IPS DF 6.9 (cell line): ENCODE data around the gene CMIP.

Experiments
- DNase-seq: peaks from one replicate; pipeline ENCODE4 v3.0.0-alpha.2; 2013; ENCODE audit warnings: low read depth, low spot score
- H3K27ac ChIP-seq: one replicate; pipeline ENCODE4 v1.5.1; 2013; ENCODE audit warnings: low read length, control low read depth
- H3K27me3 ChIP-seq: 2 replicates; pipeline ENCODE4 v1.6.1; 2013; ENCODE audit warnings: mild to moderate bottlenecking, low read length; ENCODE audit not compliant: control insufficient read depth, insufficient read depth
- H3K36me3 ChIP-seq: 2 replicates; pipeline ENCODE4 v1.6.1; 2013; ENCODE audit warnings: low read length; ENCODE audit not compliant: control insufficient read depth, insufficient read depth
- H3K4me1 ChIP-seq: 2 replicates; pipeline ENCODE4 v1.6.1; 2013; ENCODE audit warnings: low read length; ENCODE audit not compliant: control insufficient read depth, insufficient read depth
- H3K4me3 ChIP-seq: 2 replicates; pipeline ENCODE4 v1.5.1; 2013; ENCODE audit warnings: mild to moderate bottlenecking, low read length
- H3K9me3 ChIP-seq: 2 replicates; pipeline ENCODE4 v1.6.1; 2013; ENCODE audit warnings: low read length, inconsistent platforms; ENCODE audit not compliant: control insufficient read depth, insufficient read depth
- WGBS: extraction: QIAGEN DNeasy Blood & Tissue Kit; methylation state at CpG from one replicate; pipeline ENCODE4 v1.1.7; 2013; ENCODE audit warnings: mixed read lengths, missing lambda C conversion rate; ENCODE audit not compliant: insufficient read length, insufficient coverage; 5-methylcytosine and 5-hydroxymethylcytosine counted together

Gene CMIP

GRCh38 chr16:81496321-81496720 is 51.7 kb downstream of the CMIP start:
- WGBS: no CpG with 5 or more reads among the region's 7 CpGs
- Histone ChIP-seq H3K27ac (no peak overlapping the region), H3K36me3 (no peaks in the 10 kb centered on the region), H3K27me3 (no peaks in the 10 kb centered on the region), H3K4me3 (no peak overlapping the region), H3K4me1 (peaks cover 6% of the 10 kb centered on the region), H3K9me3 (no peaks in the 10 kb centered on the region)
- no peak for DNase-seq

- no CpG with 5 or more reads among the region's 6 CpGs for WGBS
- H3K4me1 ChIP-seq: peaks cover 6% of the 10 kb centered on the region
- H3K36me3 ChIP-seq: no peaks in the 10 kb centered on the region
- H3K27ac ChIP-seq: no peak overlapping the region
- no peak for DNase-seq
- no peaks in the 10 kb centered on the region for H3K27me3 ChIP-seq
- H3K4me3 ChIP-seq: no peak overlapping the region
- H3K9me3 ChIP-seq: no peaks in the 10 kb centered on the region
Measured at GRCh38 chr16:81496742-81497141, 52.1 kb downstream of the CMIP start.

DNA sequence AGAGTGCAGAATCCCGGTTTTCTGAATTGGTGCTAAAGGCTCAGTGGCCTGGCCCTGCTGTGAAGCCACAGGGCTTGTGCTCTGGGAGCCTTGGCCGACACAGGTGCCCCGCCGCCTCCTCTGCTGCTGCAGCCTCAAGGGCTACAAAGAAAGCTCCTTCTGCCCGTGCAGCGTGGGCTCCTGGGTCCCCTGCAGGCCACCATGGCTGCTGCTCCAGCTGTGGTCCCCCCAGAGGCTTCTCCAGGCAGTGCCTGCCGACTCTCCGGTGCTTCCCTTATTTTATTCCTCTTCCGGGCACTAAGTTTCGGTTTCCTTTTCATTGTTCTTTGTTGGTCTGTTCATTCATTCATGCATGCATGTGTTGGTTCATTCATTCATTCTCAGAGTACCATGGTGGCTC is 53.1 kb downstream of the CMIP start:
- peaks cover 4% of the 10 kb centered on the region for H3K4me1 ChIP-seq
- H3K27me3 ChIP-seq: no peaks in the 10 kb centered on the region
- H3K9me3 ChIP-seq: no peaks in the 10 kb centered on the region
- H3K27ac ChIP-seq: no peak overlapping the region
- WGBS: no CpG with 5 or more reads among the region's 10 CpGs
- H3K4me3 ChIP-seq: no peak overlapping the region
- DNase-seq: no peak
- no peaks in the 10 kb centered on the region for H3K36me3 ChIP-seq

GRCh38 chr16:81498351-81498750 is 53.7 kb downstream of the CMIP start:
- Histone ChIP-seq H3K4me1 (peaks cover 3% of the 10 kb centered on the region), H3K9me3 (no peaks in the 10 kb centered on the region), H3K4me3 (no peak overlapping the region), H3K27ac (no peak overlapping the region), H3K27me3 (no peaks in the 10 kb centered on the region), H3K36me3 (no peaks in the 10 kb centered on the region)
- DNase-seq: no peak
- WGBS: no CpG with 5 or more reads among the region's 11 CpGs

DNA sequence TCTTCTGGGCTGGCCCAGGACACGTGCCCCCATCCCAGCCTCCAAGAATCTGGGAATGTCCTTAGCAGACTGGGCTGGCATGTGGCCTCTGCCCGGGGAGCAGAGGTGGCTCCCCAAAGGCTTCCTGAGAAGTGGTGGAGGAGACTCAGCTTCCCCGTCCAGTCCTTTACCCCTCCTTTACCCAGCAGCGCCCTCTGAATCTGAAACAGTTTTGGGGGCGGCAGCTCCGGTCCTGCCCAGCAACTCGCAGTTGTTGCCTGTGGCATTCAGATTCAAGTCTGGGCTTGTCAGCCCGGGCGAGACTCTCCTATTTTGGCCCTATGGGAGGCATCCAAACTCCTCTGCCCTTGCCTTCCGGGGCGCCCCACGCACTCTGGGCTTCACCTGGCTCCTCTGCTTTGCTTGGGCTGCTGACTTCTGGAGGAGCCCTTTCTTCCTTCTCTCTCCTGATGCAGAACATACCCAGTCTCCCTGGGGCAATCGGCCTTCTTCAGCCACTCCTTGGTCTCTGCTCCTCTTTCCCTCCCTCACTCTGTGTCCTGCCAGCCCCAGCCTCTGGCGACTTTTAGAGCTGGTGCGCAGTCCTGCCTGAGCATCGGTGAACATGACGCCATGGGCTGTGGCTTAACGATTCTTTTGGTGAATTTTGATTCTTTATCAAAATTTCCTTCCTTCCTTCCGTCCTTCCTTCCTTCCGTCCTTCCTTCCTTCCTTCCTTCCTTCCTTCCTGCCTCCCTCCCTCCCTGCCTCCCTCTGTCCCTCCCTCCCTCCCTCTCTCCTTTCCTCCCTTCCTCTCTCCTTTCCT is 55.2 kb downstream of the CMIP start:
- Histone ChIP-seq H3K36me3 (no peaks in the 10 kb centered on the region), H3K27me3 (no peaks in the 10 kb centered on the region), H3K9me3 (no peaks in the 10 kb centered on the region), H3K4me1 (peaks cover 1% of the 10 kb centered on the region; the same call in 1 of the 2 replicates), H3K27ac (no peak overlapping the region), H3K4me3 (no peak overlapping the region)
- no peak for DNase-seq
- 100% methylated on average over 2 of the region's 20 CpGs for WGBS

- peaks cover 1% of the 10 kb centered on the region; the same call in 1 of the 2 replicates for H3K4me1 ChIP-seq
- no peak overlapping the region for H3K4me3 ChIP-seq
- no peak for DNase-seq
- H3K9me3 ChIP-seq: no peaks in the 10 kb centered on the region
- H3K36me3 ChIP-seq: no peaks in the 10 kb centered on the region
- no peak overlapping the region for H3K27ac ChIP-seq
- WGBS: no CpG with 5 or more reads among the region's 17 CpGs
- H3K27me3 ChIP-seq: no peaks in the 10 kb centered on the region
Measured at GRCh38 chr16:81500833-81501521, 56.4 kb downstream of the CMIP start.

DNA sequence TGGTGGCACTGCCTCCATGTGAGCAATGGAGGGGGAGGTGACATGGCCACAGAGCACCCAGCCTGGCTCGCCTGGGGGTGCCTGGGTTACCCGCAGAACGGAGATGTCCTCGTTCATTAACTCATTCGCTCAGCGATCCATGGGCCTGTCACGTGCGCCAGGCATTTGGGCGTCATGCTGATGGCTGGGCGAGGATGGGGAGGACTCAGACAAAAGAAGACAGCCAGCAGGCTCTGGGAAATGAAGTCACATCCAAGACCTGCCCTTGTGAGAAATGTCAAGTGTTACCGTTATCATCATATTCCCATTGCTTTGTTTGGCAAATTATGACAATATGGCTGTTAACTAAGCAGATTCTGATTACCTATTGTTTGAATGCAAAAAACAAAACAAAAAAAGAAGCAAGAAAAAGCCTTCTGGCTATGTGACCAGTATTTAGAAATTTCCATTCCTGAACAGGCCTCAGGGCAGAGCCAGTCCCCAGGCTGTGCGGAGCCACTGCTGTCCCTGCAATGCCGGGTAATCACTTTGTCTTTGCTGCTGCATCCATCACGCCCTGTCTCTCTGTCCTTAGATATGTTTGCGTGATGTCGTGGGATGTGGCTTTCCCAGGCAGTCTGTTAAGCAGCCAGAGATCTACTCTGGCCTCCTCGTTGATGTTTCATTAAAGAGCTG is 57.9 kb downstream of the CMIP start:
- Histone ChIP-seq H3K36me3 (no peaks in the 10 kb centered on the region), H3K4me1 (peaks cover 1% of the 10 kb centered on the region; the same call in 1 of the 2 replicates), H3K4me3 (no peak overlapping the region), H3K27ac (no peak overlapping the region), H3K9me3 (no peaks in the 10 kb centered on the region), H3K27me3 (no peaks in the 10 kb centered on the region)
- no peak for DNase-seq
- no CpG with 5 or more reads among the region's 17 CpGs for WGBS

DNA sequence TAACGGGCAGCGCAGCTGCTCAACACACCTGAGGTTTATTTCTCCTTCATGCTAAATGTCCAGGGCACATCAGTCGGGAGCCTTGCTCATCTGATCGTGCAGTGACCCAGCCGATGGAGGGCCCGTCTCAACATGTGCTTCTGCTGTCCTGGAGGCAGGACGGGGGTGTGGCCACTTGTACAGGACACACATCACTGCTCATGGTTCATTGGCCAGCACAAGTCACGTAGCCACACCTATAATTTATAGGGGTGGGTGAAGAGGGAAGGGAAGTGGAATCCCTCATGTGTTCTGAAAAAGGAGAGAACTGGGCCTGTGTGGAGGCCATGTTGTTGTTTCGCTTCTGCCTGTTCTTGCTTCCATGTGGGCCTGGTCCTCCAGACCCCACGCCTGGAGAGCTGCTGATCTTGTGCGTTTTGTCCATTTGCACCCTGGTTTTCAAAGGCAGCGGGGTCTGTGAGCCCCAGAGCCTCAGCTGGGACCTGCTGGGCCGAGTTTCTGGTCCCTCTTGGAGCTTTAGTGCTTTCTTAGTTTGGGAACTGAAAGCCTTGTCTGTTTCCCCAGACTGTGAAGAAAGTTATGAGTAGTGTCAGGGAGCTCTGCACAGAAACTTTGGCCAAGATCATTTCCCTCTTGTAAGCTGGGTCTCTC is 60.5 kb downstream of the CMIP start:
- Histone ChIP-seq H3K36me3 (no peaks in the 10 kb centered on the region), H3K9me3 (no peaks in the 10 kb centered on the region), H3K4me1 (no peaks in the 10 kb centered on the region), H3K4me3 (no peak overlapping the region), H3K27me3 (no peaks in the 10 kb centered on the region), H3K27ac (no peak overlapping the region)
- whole genome bisulfite sequencing: no CpG with 5 or more reads among the region's 13 CpGs
- no peak for DNase-seq

GRCh38 chr16:81509404-81509803 is 64.8 kb downstream of the CMIP start:
- H3K27me3 ChIP-seq: no peaks in the 10 kb centered on the region
- DNase-seq: no peak
- peaks cover 5% of the 10 kb centered on the region for H3K4me1 ChIP-seq
- H3K9me3 ChIP-seq: no peaks in the 10 kb centered on the region
- no peak overlapping the region for H3K4me3 ChIP-seq
- no peaks in the 10 kb centered on the region for H3K36me3 ChIP-seq
- no peak overlapping the region for H3K27ac ChIP-seq
- no CpG with 5 or more reads among the region's 6 CpGs for WGBS

DNA sequence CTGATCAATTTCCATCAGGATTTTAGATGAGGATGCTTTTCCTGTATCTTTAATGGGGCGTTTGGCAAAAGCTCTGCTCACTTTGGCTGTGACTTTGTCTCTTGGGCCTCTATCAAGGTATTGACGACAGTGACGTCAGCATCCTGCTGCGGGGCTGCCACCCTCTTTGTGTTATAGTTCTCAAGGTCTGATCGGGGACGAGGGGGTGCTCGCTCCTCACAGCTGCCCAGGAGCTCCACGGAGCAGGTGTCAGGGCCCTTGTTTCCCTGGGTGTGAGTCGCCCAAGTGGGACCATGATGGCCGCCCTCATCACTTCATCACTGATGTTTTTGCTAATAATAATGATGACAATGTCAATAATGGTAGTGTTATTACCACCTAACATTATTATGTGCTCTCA is 65.4 kb downstream of the CMIP start:
- peaks cover 5% of the 10 kb centered on the region for H3K4me1 ChIP-seq
- DNase-seq: no peak
- no peak overlapping the region for H3K4me3 ChIP-seq
- no peaks in the 10 kb centered on the region for H3K27me3 ChIP-seq
- H3K36me3 ChIP-seq: no peaks in the 10 kb centered on the region
- H3K27ac ChIP-seq: no peak overlapping the region
- H3K9me3 ChIP-seq: no peaks in the 10 kb centered on the region
- WGBS: no CpG with 5 or more reads among the region's 10 CpGs
